8988T (cell line): ENCODE data around the gene IL1RL2.

Source experiments
- DNase-seq: peaks from one replicate; pipeline ENCODE4 v3.0.0; 2011

IL1RL2 gene

GRCh38 chr2:102186791-102187495 is at the start of gene IL1RL2:
TSS of gene IL1RL2 (plus strand) at chr2:102187023. CDS start at chr2:102187868, 845 bp downstream.
- DNase-seq: no peak

- no peak for DNase-seq
Measured at GRCh38 chr2:102137138-102137537, 49.7 kb upstream of the IL1RL2 start.

GRCh38 chr2:102138331-102138730 is 48.5 kb upstream of the IL1RL2 start:
- no peak for DNase-seq

- no peak for DNase-seq
Measured at GRCh38 chr2:102139851-102140250, 47.0 kb upstream of the IL1RL2 start.

GRCh38 chr2:102140377-102140776 is 46.4 kb upstream of the IL1RL2 start:
- DNase-seq: no peak

GRCh38 chr2:102141011-102141943 is 45.5 kb upstream of the IL1RL2 start:
- DNase-seq: no peak

- DNase-seq: peak; percentile 91
Measured at GRCh38 chr2:102141970-102142828, 44.6 kb upstream of the IL1RL2 start, which contains the start of gene IL1R1. TSS of gene IL1R1 (plus strand) at chr2:102142746. CDS start at chr2:102157725, 14,979 bp downstream.

GRCh38 chr2:102142829-102143449 is 43.9 kb upstream of the IL1RL2 start:
- DNase-seq: peak; percentile 38

- no peak for DNase-seq
Measured at GRCh38 chr2:102143450-102143985, 43.3 kb upstream of the IL1RL2 start.

- no peak for DNase-seq
Measured at GRCh38 chr2:102144128-102144527, 42.7 kb upstream of the IL1RL2 start.

- no peak for DNase-seq
Measured at GRCh38 chr2:102145107-102145506, 41.7 kb upstream of the IL1RL2 start.

GRCh38 chr2:102145934-102146333 is 40.9 kb upstream of the IL1RL2 start:
- DNase-seq: no peak

- DNase-seq: no peak
Measured at GRCh38 chr2:102147935-102148334, 38.9 kb upstream of the IL1RL2 start.

- no peak for DNase-seq
Measured at GRCh38 chr2:102149243-102149642, 37.6 kb upstream of the IL1RL2 start.

- DNase-seq: no peak
Measured at GRCh38 chr2:102149644-102150455, 37.0 kb upstream of the IL1RL2 start.

GRCh38 chr2:102154364-102154763 is 32.5 kb upstream of the IL1RL2 start:
- no peak for DNase-seq

GRCh38 chr2:102154946-102155702 is 31.7 kb upstream of the IL1RL2 start:
- DNase-seq: no peak

GRCh38 chr2:102155703-102156515 is 30.9 kb upstream of the IL1RL2 start:
- DNase-seq: no peak

GRCh38 chr2:102158011-102158755 is 28.6 kb upstream of the IL1RL2 start:
- DNase-seq: no peak
